Breast epithelium (tissue), 4 donors: Measurements from ENCODE around the gene TFAP2B. TPM values are rescaled to one million over a fixed set of nuclear protein-coding genes. Genes with fewer than 3 reads are reported as not detected.
A peak's percentile ranks its signal among the peaks of the same experiment; 100 is the strongest.

Source experiments
- DNase-seq, 2 donors: peaks; one replicate each; pipeline ENCODE4 v3.0.0-alpha.2; 2019; ENCODE audit warnings: low spot score in 2 of 2
- H3K27ac ChIP-seq, 2 donors: fragments of 200-600 bp; sonication (generic) in 1 of 2; one replicate each; pipeline ENCODE4 v1.5.1; 2016 to 2019; ENCODE audit warnings: mild to moderate bottlenecking in 1 of 2
- H3K27me3 ChIP-seq, 2 donors: fragments of 200-600 bp; sonication (generic) in 1 of 2; one replicate each; pipeline versions ENCODE4 v1.5.1 to v1.6.0; 2017 to 2019; ENCODE audit warnings: control low read depth in 1 of 2, mild to moderate bottlenecking in 1 of 2
- H3K36me3 ChIP-seq: fragments of 200-600 bp; one replicate; pipeline ENCODE4 v1.5.1; 2019
- H3K4me1 ChIP-seq, 2 donors: fragments of 200-600 bp; sonication (generic); one replicate each; pipeline ENCODE4 v1.5.1; 2016 to 2019; ENCODE audit warnings: control low read depth in 1 of 2
- H3K4me3 ChIP-seq, 3 donors: fragments of 200-600 bp; sonication (generic); 1 replicate in 2 of 3; 2 replicates in 1 of 3; pipeline ENCODE4 v1.5.1; 2016 to 2019; ENCODE audit warnings: mild to moderate bottlenecking in 3 of 3, moderate library complexity in 2 of 3
- H3K9me3 ChIP-seq, 2 donors: fragments of 200-600 bp; sonication (generic) in 1 of 2; one replicate each; pipeline ENCODE4 v1.5.1; 2016 to 2019; ENCODE audit warnings: control low read depth in 1 of 2
- POLR2A ChIP-seq: fragments of 450-650 bp; IDR thresholded peaks from one replicate; pipeline ENCODE4 v1.6.1; 2016; ENCODE audit warnings: antibody characterized with exemption, mild to moderate bottlenecking, moderate library complexity
- POLR2AphosphoS5 ChIP-seq, 3 donors: sonication (generic); formaldehyde crosslinking; IDR thresholded peaks; one replicate each; pipeline ENCODE4 v1.6.1; 2017; ENCODE audit warnings: antibody characterized with exemption in 3 of 3
- intact Hi-C: fragments of 100-400 bp; cut with DNase I; formaldehyde crosslinking; loops from one replicate; pipeline ENCODE4 v1.15.1; 2023; ENCODE audit warnings: low total_unique reads
- total RNA-seq, 3 donors: library from RNA; depleted of rRNA; stranded (reverse); fragments of >200 nt; gene quantifications; one replicate each; pipeline ENCODE4 v1.1.0, GENCODE V29; 2016
- TF ChIP-seq, protein P1 (sequence below), 3 donors: fragments of 450-650 bp; IDR thresholded peaks; one replicate each; pipeline ENCODE4 v1.5.1; 2016 to 2017; ENCODE audit warnings: antibody characterized with exemption in 3 of 3, mild to moderate bottlenecking in 3 of 3, moderate library complexity in 3 of 3

The TFAP2B gene
- total RNA-seq, 3 donors from 2014 or later = under 0.01 to 25.0 (median 14.4) TPM

DNA sequence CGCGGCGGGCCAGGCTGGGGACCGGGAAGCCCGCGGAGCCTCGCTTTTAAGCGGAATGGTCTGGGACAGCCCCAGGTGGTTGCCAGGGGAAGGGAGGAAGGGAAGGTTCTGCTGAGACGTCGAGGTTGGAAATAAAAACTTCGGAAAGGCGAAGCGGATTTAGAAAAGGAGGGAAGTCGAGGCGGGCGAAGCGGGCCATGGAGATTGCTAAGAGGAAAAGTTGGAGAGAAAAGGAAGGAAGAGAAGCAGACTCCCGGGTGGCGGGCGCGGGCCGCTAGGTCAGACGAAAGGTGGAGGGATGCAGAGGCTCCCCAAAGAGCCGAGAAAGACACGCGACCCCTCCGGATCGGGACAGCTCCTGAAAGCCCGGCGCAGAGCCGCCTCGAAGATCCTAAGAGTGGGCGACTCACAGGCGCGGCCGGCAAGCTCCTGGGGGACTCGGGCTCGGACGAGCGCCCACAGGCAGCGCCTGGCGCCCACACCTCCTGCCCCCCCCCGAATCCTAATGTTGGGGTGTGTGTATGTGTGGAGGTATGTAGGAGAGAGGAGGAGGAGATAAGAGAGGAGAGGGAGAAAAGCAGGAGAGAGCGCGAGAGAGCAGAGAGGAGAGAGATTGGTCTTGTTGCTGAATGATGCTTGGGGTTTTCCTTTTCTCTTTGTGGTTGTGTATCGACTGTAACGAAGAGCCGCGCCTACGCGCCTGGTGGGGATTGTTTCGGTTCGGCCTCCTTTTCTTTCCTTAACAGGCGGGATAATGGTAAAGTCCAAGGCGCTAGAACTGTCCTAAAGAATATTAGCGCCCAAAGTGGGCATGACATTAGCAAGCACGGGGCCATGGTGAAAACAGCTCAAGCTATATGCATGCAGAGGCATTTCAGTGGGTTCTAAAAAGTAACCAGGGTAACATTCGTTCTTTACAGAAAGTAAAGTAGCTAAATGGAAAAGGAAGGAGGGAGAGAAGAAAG, 1.5 kb downstream of the TFAP2B start:
- intact Hi-C loops = loop anchor here (5.0 kb wide), 1 partner anchor 1142 kb away; no protein-coding TSS in a partner anchor
- peak in 1 of 2 donors; percentile 61 for DNase-seq
- TF ChIP-seq, protein P1, sequence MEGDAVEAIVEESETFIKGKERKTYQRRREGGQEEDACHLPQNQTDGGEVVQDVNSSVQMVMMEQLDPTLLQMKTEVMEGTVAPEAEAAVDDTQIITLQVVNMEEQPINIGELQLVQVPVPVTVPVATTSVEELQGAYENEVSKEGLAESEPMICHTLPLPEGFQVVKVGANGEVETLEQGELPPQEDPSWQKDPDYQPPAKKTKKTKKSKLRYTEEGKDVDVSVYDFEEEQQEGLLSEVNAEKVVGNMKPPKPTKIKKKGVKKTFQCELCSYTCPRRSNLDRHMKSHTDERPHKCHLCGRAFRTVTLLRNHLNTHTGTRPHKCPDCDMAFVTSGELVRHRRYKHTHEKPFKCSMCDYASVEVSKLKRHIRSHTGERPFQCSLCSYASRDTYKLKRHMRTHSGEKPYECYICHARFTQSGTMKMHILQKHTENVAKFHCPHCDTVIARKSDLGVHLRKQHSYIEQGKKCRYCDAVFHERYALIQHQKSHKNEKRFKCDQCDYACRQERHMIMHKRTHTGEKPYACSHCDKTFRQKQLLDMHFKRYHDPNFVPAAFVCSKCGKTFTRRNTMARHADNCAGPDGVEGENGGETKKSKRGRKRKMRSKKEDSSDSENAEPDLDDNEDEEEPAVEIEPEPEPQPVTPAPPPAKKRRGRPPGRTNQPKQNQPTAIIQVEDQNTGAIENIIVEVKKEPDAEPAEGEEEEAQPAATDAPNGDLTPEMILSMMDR (IDR thresholded peaks at IDR 0.05) = no peak
- TF ChIP-seq POLR2AphosphoS5 (IDR thresholded peaks at IDR 0.05) (peak in 1 of 3 donors; percentile 10), POLR2A (peak; percentile 38)

GRCh38 chr6:50820869-50821264, 2.2 kb downstream of the TFAP2B start:
- intact Hi-C loops = no loop called here
- Histone ChIP-seq H3K9me3 (no peaks in the 10 kb centered on the region), H3K4me3 (peak overlapping the region in 2 of 3 donors; percentile 63 to 78), H3K27ac (peak overlapping the region; percentile 97 to 98), H3K4me1 (no peaks in the 10 kb centered on the region), H3K36me3 (no peaks in the 10 kb centered on the region), H3K27me3 (peaks cover 2 to 32% of the 10 kb centered on the region in 2 donors)
- no peak for TF ChIP-seq POLR2AphosphoS5 (IDR thresholded peaks at IDR 0.05)
- TF ChIP-seq, protein P1 (IDR thresholded peaks at IDR 0.05) = no peak
- no peak for TF ChIP-seq POLR2A
- DNase-seq = no peak

More for the DNA sequence above, 1.5 kb downstream of the TFAP2B start:
- Histone ChIP-seq H3K27ac (peak overlapping the region; percentile 97 to 98), H3K9me3 (no peaks in the 10 kb centered on the region), H3K36me3 (no peaks in the 10 kb centered on the region), H3K27me3 (peaks cover 2 to 28% of the 10 kb centered on the region in 2 donors), H3K4me3 (peak overlapping the region; percentile 19 to 78 (median 63)), H3K4me1 (no peaks in the 10 kb centered on the region)

GRCh38 chr6:50821441-50822077, 2.9 kb downstream of the TFAP2B start:
- intact Hi-C loops = no loop called here

GRCh38 chr6:50822078-50822476, 3.4 kb downstream of the TFAP2B start:
- H3K4me1 ChIP-seq = no peaks in the 10 kb centered on the region
- no peak for DNase-seq
- no peak for TF ChIP-seq POLR2A
- TF ChIP-seq, protein P1 (IDR thresholded peaks at IDR 0.05) = no peak
- no peak for TF ChIP-seq POLR2AphosphoS5 (IDR thresholded peaks at IDR 0.05)

More at GRCh38 chr6:50821441-50822077, 2.9 kb downstream of the TFAP2B start:
- Histone ChIP-seq H3K4me3 (peak overlapping the region in 2 of 3 donors; percentile 63 to 78), H3K36me3 (no peaks in the 10 kb centered on the region), H3K27ac (peak overlapping the region; percentile 97 to 98), H3K27me3 (peaks cover 2 to 38% of the 10 kb centered on the region in 2 donors), H3K9me3 (no peaks in the 10 kb centered on the region), H3K4me1 (no peaks in the 10 kb centered on the region)
- no peak for DNase-seq
- TF ChIP-seq, protein P1 (IDR thresholded peaks at IDR 0.05) = no peak
- peak in 1 of 3 donors; percentile 15 for TF ChIP-seq POLR2AphosphoS5 (IDR thresholded peaks at IDR 0.05)

More at GRCh38 chr6:50822078-50822476, 3.4 kb downstream of the TFAP2B start:
- Histone ChIP-seq H3K27me3 (peaks cover 2 to 42% of the 10 kb centered on the region in 2 donors), H3K27ac (peak overlapping the region; percentile 96 to 98), H3K36me3 (no peaks in the 10 kb centered on the region), H3K9me3 (no peaks in the 10 kb centered on the region), H3K4me3 (peak overlapping the region in 2 of 3 donors; percentile 63 to 78)
- intact Hi-C loops = no loop called here
